Measurements from ENCODE around the gene PLPP1.

GRCh38 chr5:55570570-55570969 lies 35.8 kb upstream of the PLPP1 start:
- TF ChIP-seq GATA2 (IDR thresholded peaks at IDR 0.05; ENCODE audit: low read depth, low read length) (no peak), GATA3 (IDR thresholded peaks at IDR 0.05; ENCODE audit: low read depth, low read length) (no peak)

Data from SH-SY5Y (cell line).